Kidney epithelial cell (primary cell): Measurements from ENCODE around the gene TAF4. TPM values are rescaled to one million over a fixed set of nuclear protein-coding genes. Genes with fewer than 3 reads are reported as not detected.

Experiments
- DNase-seq: peaks from one replicate; pipeline ENCODE4 v3.0.0-alpha.2; 2010; ENCODE audit warnings: low read depth
- H3K27me3 ChIP-seq: 2 replicates; pipeline ENCODE4 v1.6.0; 2011; ENCODE audit warnings: low read length; ENCODE audit not compliant: control insufficient read depth, insufficient read depth
- H3K36me3 ChIP-seq: 2 replicates; pipeline ENCODE4 v1.5.1; 2011; ENCODE audit warnings: low read length; ENCODE audit not compliant: control insufficient read depth, insufficient read depth
- H3K4me3 ChIP-seq: 2 replicates; pipeline ENCODE4 v1.5.1; 2011; ENCODE audit warnings: low read depth, mild to moderate bottlenecking, control low read depth, low read length
- total RNA-seq: library from RNA; depleted of rRNA; stranded (reverse); fragments of >200 nt; gene quantifications from 2 replicates; pipeline ENCODE4 v1.2.3, GENCODE V29; 2015
- TF ChIP-seq, protein P1 (sequence below): IDR thresholded peaks from 2 replicates; pipeline ENCODE4 v1.5.1; 2011; ENCODE audit warnings: mild to moderate bottlenecking, moderate library complexity, low read length, control low read depth, inconsistent platforms; ENCODE audit not compliant: insufficient read depth, poor library complexity, severe bottlenecking

The TAF4 gene
- total RNA-seq, 1 donor from 2014 or later = 5.9 TPM

DNA sequence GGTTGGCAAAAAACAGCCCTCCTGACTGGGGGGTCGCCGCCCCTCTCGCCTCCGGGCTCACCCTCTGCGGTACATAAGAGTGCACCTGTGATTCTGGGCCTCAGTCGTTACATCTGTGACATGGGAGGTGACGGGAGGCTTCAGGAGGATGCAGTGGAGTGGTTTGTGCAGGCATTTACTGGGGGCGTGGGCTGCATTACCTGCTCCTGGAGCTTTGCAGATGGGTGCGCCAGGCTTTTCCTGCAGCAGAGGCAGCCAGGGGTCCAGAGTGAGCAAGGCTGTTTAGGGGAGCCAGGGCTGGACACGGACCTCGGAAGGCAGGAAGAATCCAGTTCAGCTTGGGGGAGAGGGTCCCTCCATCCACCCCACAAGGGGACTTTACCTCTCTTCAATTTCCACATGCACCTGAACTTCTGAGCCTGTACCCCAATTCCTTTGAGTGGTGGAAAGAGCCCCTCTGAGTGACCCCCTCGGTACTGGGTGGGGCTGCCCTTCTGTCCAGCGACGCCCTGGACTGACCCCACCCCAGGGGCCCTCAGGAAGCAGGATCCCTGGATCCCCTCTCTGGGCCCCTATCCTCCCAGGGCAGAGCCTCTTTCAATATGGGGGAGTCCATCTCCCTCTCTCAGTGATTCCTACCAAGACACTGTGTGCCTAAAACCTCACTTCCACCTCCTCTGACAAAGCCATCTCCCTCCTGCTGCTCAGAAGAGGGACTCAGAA is 134.0 kb downstream of the TAF4 start:
- no peaks in the 10 kb centered on the region for H3K27me3 ChIP-seq
- no peak for DNase-seq
- no peak overlapping the region for H3K4me3 ChIP-seq
- TF ChIP-seq, protein P1, sequence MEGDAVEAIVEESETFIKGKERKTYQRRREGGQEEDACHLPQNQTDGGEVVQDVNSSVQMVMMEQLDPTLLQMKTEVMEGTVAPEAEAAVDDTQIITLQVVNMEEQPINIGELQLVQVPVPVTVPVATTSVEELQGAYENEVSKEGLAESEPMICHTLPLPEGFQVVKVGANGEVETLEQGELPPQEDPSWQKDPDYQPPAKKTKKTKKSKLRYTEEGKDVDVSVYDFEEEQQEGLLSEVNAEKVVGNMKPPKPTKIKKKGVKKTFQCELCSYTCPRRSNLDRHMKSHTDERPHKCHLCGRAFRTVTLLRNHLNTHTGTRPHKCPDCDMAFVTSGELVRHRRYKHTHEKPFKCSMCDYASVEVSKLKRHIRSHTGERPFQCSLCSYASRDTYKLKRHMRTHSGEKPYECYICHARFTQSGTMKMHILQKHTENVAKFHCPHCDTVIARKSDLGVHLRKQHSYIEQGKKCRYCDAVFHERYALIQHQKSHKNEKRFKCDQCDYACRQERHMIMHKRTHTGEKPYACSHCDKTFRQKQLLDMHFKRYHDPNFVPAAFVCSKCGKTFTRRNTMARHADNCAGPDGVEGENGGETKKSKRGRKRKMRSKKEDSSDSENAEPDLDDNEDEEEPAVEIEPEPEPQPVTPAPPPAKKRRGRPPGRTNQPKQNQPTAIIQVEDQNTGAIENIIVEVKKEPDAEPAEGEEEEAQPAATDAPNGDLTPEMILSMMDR = no peak
- no peaks in the 10 kb centered on the region for H3K36me3 ChIP-seq

DNA sequence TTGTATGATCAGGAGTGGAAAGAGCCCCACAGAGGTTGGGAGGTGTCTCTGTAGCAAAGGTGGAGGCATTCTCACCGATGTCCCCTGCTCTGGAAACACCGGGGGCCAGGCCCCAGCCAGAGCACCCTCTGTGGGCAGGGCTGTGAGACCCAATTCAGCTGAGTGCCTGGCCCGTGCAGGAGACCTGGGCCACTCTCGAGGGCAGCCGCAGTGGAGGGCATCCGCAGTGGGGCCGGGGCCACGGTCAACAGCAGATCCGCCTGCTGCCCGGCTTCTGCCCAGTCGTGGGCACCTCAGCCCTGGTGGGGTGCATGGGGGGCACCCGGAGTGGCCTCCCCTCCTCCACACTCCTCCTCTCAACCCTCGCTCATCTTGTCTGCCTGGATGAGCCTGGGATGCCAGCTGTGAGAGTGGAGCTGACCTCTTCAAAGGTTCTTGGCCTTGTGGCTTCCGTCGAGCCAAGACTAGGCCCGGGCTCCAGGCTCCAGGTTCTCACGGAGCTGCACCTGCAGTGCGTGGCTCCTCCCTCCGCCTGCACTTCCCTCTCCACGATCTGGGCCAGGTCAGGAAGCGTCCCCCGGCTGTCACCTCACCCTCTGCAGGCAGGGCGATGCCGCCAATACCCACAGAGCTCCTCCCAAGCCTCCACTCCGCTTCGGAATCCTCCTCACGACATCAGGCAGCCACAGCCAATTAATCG is 134.8 kb downstream of the TAF4 start:
- TF ChIP-seq, protein P1 = no peak
- Histone ChIP-seq H3K27me3 (no peaks in the 10 kb centered on the region), H3K36me3 (no peaks in the 10 kb centered on the region), H3K4me3 (no peak overlapping the region)
- DNase-seq = no peak

DNA sequence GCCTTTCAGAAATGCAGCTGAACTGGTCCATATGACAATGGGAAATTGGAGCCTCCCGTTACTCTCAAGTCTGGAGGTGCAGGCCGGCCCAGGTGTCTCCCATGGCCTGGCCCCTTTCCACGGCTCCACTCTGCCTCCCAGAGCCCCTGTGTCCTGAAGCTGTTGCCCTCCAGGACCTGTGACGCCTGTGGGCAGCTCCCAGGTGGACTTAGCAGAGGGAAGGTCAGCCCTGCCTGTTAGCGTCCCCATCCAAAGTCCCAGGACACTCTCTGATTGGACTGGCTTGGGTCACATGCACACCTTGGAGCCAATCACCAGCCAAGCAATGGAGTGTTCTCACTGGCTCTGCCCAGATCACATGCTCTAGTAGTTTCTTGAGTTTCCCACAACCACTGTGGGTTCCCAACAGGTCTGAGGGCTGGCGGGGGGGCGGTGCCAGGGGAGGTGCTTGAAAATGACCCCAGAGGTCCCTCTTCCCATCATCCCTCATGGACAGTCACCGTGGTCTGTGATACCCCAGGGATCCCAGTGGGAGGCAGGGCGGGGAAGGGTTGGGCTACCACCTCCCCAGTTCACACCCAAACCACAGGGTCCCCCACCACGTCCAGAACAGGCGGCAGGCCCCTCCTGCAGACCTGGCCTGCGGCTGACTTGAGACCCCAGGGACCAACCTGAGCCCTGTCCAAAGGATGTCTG is 135.6 kb downstream of the TAF4 start:
- TF ChIP-seq, protein P1 = no peak
- no peak for DNase-seq
- H3K36me3 ChIP-seq = no peaks in the 10 kb centered on the region
- H3K4me3 ChIP-seq = no peak overlapping the region
- no peaks in the 10 kb centered on the region for H3K27me3 ChIP-seq

DNA sequence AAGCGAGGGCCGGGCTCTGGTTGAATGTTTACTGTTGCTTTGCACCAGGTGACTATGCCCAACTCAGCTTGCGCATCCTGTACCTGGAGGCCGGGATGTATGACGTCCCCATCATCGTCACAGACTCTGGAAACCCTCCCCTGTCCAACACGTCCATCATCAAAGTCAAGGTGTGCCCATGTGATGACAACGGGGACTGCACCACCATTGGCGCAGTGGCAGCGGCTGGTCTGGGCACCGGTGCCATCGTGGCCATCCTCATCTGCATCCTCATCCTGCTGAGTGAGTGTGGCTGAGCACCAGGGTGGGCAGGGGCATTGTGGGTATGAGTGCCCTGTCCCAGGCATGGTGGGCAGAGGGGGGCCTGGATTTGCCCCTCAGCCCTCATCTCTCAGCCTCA is 136.1 kb downstream of the TAF4 start:
- DNase-seq = no peak
- no peaks in the 10 kb centered on the region for H3K27me3 ChIP-seq
- H3K4me3 ChIP-seq = no peak overlapping the region
- TF ChIP-seq, protein P1 = no peak
- no peaks in the 10 kb centered on the region for H3K36me3 ChIP-seq

DNA sequence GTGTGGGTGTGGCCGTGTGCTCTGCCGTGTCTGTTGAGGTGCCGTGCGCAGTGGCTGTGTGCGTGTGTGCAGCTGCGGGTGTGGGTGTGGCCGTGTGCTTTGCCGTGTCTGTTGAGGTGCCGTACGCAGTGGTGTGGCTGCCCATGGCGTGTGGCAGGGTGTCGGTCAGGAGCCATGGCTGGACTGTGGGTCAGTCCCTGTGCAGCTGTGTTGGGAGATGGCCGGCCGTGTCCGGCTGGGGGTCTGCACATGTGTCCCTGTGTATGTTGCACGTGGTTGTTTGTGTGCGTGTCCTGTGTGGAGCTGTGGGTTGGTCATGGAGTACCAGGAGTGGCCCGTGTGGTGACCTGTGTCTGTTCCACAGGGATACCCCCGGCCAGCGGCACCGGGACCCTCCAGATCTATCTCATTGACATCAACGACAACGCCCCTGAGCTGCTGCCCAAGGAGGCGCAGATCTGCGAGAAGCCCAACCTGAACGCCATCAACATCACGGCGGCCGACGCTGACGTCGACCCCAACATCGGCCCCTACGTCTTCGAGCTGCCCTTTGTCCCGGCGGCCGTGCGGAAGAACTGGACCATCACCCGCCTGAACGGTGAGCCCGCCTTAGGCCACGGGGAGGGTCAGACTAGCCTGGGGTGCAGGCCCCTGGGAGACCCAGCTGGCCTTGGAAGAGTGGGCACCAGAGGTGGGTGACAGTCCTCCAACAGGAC is 137.7 kb downstream of the TAF4 start:
- TF ChIP-seq, protein P1 = no peak
- H3K36me3 ChIP-seq = no peaks in the 10 kb centered on the region
- H3K27me3 ChIP-seq = no peaks in the 10 kb centered on the region
- DNase-seq = no peak
- H3K4me3 ChIP-seq = no peak overlapping the region
